Kidney (tissue), 14 donors: ENCODE measurements around the gene TMEM131L. TPM values are rescaled to one million over a fixed set of nuclear protein-coding genes. Genes with fewer than 3 reads are reported as not detected.

ENCODE experiments used
- DNase-seq, 5 donors: peaks; one replicate each; pipeline ENCODE4 v3.0.0-alpha.2; 2013 to 2020
- FAIRE-seq: peaks from 2 replicates; lab custom pipeline; 2012; peaks lifted over from hg19 to GRCh38; lab: Jason Lieb, UNC
- H3K27ac ChIP-seq, 2 donors: one replicate each; pipeline ENCODE4 v1.7.0; 2013; ENCODE audit warnings: low read depth in 2 of 2, low read length in 2 of 2, inconsistent platforms in 1 of 2
- H3K27me3 ChIP-seq: one replicate; pipeline ENCODE4 v1.7.1; 2013; ENCODE audit warnings: low read length, inconsistent platforms; ENCODE audit not compliant: control insufficient read depth, insufficient read depth
- H3K36me3 ChIP-seq, 3 donors: one replicate each; pipeline versions ENCODE4 v1.7.0 to v1.7.1; 2013; ENCODE audit warnings: low read length in 3 of 3, control low read depth in 1 of 3, inconsistent platforms in 1 of 3; ENCODE audit not compliant: insufficient read depth in 3 of 3, control insufficient read depth in 2 of 3
- H3K4me1 ChIP-seq, 3 donors: one replicate each; pipeline versions ENCODE4 v1.7.0 to v1.7.1; 2013; ENCODE audit warnings: low read length in 3 of 3, inconsistent platforms in 1 of 3, low read depth in 1 of 3; ENCODE audit not compliant: control insufficient read depth in 2 of 3, insufficient read depth in 2 of 3
- H3K4me3 ChIP-seq, 3 donors: one replicate each; pipeline versions ENCODE4 v1.7.0 to v1.8.1; 2013; ENCODE audit warnings: low read length in 3 of 3, control low read depth in 1 of 3, inconsistent platforms in 1 of 3
- H3K9ac ChIP-seq, 3 donors: one replicate each; pipeline versions ENCODE4 v1.7.0 to v1.7.1; 2013; ENCODE audit warnings: low read length in 3 of 3, control low read depth in 1 of 3, inconsistent platforms in 1 of 3
- H3K9me3 ChIP-seq, 3 donors: one replicate each; pipeline versions ENCODE4 v1.7.0 to v1.7.1; 2013; ENCODE audit warnings: low read length in 3 of 3, control low read depth in 1 of 3, inconsistent platforms in 1 of 3; ENCODE audit not compliant: control insufficient read depth in 2 of 3, insufficient read depth in 1 of 3
- intact Hi-C: fragments of 100-400 bp; cut with DNase I; formaldehyde crosslinking; loops from one replicate; pipeline ENCODE4 v1.11.1; 2022
- polyA plus RNA-seq: library from polyadenylated mRNA; stranded (reverse); fragments of 350-450 nt; fragmentation: Illumina TruSeq; extraction: RNeasy Lipid Tissue Mini Kit (QIAGEN cat#74804); gene quantifications from one replicate; pipeline ENCODE4 v1.2.3, GENCODE V29; 2014; ENCODE audit warnings: low read depth, low replicate concordance; ENCODE audit not compliant: insufficient read depth
- total RNA-seq: library from RNA; stranded (reverse); fragmentation: NEBNext Ultra II Directional; extraction: Animal tissue kit (Norgen Biotek cat#: 25700); gene quantifications from one replicate; pipeline ENCODE4 v1.2.1, GENCODE V29; 2021
- TF ChIP-seq, protein P1 (sequence below): IDR thresholded peaks from 3 replicates; pipeline ENCODE4 v1.5.1; 2012; ENCODE audit warnings: mild to moderate bottlenecking, moderate library complexity, borderline replicate concordance; ENCODE audit not compliant: insufficient read depth; ENCODE audit errors: extremely low read depth
- donor health status: control.
- donor health status: control.
- donor health status: control.
- donor health status: control.
- donor health status: control.
- donor health status: DM: yes; HTN: yes; CAD: no.
- donor health status: Normal renal cell carcinoma (clear cell type).

The TMEM131L gene
- total and polyA plus RNA-seq, 2 donors from 2014 or later, result 3.0 to 17.0 TPM

DNA sequence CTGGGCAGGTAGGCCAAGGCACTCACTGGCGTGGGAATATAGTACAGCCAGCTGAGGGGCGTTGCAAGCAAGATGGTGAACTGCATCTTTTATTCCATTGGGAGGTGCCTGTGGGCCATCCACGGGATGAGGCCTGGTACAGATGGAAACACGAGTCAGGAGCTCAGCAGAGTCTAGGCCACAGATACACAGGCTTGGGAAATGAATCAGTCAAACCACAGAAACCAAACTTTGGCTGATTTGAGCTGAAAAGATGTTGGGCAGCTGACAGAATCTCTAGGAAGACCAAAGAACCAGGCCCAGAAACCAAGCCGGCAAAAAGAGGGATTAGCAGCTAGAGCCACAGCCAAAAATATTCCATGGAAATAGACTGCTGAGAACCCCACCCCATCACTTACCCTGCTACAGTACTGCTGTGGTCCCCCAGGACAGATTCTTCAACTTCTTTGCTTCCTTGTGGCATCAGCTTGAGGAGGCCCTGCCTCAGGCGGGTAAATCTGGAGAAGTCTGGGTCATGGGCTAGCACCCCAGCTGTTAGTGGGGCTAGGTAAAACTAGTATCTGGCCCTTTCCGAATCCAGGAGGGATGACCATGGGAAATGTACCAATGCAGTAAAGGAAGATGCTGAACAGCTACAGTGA, 75.4 kb downstream of the TMEM131L start:
- intact Hi-C loops, result no loop called here
- no peak overlapping the region for H3K9ac ChIP-seq
- no peak overlapping the region for H3K4me3 ChIP-seq
- H3K9me3 ChIP-seq, result no peaks in the 10 kb centered on the region
- H3K36me3 ChIP-seq, result no peaks in the 10 kb centered on the region
- DNase-seq (no peak), FAIRE-seq (no peak)
- peaks cover 0 to 4% (median 0%) of the 10 kb centered on the region in 3 donors for H3K4me1 ChIP-seq
- no peaks in the 10 kb centered on the region for H3K27me3 ChIP-seq
- TF ChIP-seq, protein P1, sequence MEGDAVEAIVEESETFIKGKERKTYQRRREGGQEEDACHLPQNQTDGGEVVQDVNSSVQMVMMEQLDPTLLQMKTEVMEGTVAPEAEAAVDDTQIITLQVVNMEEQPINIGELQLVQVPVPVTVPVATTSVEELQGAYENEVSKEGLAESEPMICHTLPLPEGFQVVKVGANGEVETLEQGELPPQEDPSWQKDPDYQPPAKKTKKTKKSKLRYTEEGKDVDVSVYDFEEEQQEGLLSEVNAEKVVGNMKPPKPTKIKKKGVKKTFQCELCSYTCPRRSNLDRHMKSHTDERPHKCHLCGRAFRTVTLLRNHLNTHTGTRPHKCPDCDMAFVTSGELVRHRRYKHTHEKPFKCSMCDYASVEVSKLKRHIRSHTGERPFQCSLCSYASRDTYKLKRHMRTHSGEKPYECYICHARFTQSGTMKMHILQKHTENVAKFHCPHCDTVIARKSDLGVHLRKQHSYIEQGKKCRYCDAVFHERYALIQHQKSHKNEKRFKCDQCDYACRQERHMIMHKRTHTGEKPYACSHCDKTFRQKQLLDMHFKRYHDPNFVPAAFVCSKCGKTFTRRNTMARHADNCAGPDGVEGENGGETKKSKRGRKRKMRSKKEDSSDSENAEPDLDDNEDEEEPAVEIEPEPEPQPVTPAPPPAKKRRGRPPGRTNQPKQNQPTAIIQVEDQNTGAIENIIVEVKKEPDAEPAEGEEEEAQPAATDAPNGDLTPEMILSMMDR, result no peak
- no peak overlapping the region for H3K27ac ChIP-seq

DNA sequence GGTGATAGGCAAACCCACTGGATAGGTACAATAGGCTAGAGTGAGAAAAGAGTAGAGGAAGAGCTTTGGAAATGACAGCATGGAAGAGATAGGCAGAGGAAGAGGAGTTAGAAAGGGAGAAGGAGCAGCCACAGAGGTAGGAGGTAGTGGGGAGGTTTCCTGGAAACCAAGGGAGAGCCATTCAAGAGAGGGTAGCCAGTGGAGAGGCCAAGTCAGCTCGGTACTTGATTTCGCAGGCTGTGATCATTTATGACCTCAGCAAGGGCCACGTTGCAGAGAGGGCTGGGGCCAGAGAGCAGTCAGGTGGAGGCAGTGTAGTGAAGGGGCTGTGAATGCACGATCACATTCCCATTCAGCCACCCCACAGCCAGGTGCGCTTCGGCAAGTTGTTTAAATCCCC, 76.0 kb downstream of the TMEM131L start:
- DNase-seq (no peak), FAIRE-seq (no peak)
- peaks cover 0 to 4% (median 0%) of the 10 kb centered on the region in 3 donors for H3K4me1 ChIP-seq
- H3K36me3 ChIP-seq, result no peaks in the 10 kb centered on the region
- no peak overlapping the region for H3K27ac ChIP-seq
- no peaks in the 10 kb centered on the region for H3K9me3 ChIP-seq
- intact Hi-C loops, result no loop called here
- no peaks in the 10 kb centered on the region for H3K27me3 ChIP-seq
- H3K9ac ChIP-seq, result no peak overlapping the region
- TF ChIP-seq, protein P1, result no peak
- no peak overlapping the region for H3K4me3 ChIP-seq

DNA sequence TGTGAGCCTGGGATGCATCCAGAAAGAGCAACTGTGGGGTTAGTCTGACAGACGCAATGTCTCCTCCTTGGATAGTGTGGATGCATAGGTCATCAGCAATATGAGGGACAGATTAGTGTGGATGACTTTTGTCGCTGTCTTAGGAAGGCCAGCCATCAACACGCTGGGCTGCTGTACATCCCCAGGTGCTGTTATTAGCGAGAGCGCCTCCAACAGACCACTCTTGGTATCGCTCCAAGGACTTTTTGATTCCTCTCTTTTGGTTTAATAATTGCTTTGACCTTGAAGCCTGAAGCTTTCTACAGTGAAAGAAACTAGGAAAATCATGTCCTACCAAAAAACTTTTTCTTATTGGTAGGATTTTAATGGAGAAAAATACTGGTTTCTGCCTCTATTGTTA, 76.7 kb downstream of the TMEM131L start:
- intact Hi-C loops, result no loop called here
- no peak overlapping the region for H3K9ac ChIP-seq
- no peak for DNase-seq
- FAIRE-seq, result no peak
- no peak overlapping the region for H3K27ac ChIP-seq
- H3K4me3 ChIP-seq, result no peak overlapping the region
- no peaks in the 10 kb centered on the region for H3K36me3 ChIP-seq
- H3K9me3 ChIP-seq, result no peaks in the 10 kb centered on the region
- TF ChIP-seq, protein P1, result no peak
- no peaks in the 10 kb centered on the region for H3K27me3 ChIP-seq
- H3K4me1 ChIP-seq, result peaks cover 0 to 4% (median 0%) of the 10 kb centered on the region in 3 donors
